Keratinocyte (primary cell): ENCODE measurements around the gene LZTS2. TPM values are rescaled to one million over a fixed set of nuclear protein-coding genes. Genes with fewer than 3 reads are reported as not detected.

ENCODE experiments used
- DNase-seq: peaks from one replicate; pipeline ENCODE4 v3.0.0-alpha.2; 2011; ENCODE audit warnings: low read depth, missing footprints, low spot score
- FAIRE-seq: peaks from 2 replicates; lab custom pipeline; 2011; peaks lifted over from hg19 to GRCh38; lab: Jason Lieb, UNC
- H2AFZ ChIP-seq: 2 replicates; pipeline ENCODE4 v1.6.0; 2012; ENCODE audit warnings: low read length, control low read depth, inconsistent platforms; ENCODE audit not compliant: control insufficient read depth
- H3K27ac ChIP-seq: 2 replicates; pipeline ENCODE4 v1.5.1; 2011; ENCODE audit warnings: low read length; ENCODE audit not compliant: control insufficient read depth, insufficient read depth
- H3K27me3 ChIP-seq: 3 replicates; pipeline ENCODE4 v1.6.0; 2011; ENCODE audit warnings: low read length; ENCODE audit not compliant: control insufficient read depth, insufficient read depth; ENCODE audit errors: extremely low read depth
- H3K36me3 ChIP-seq, 2 experiments: 2 replicates in 1 of 2; 3 replicates in 1 of 2; pipeline ENCODE4 v1.5.1; 2011; ENCODE audit warnings: low read length in 2 of 2, mild to moderate bottlenecking in 1 of 2; ENCODE audit not compliant: control insufficient read depth in 2 of 2, insufficient read depth in 2 of 2; ENCODE audit errors: extremely low read depth in 1 of 2
- H3K4me1 ChIP-seq: 3 replicates; pipeline ENCODE4 v1.5.1; 2011; ENCODE audit warnings: low read length; ENCODE audit not compliant: control insufficient read depth, insufficient read depth; ENCODE audit errors: extremely low read depth
- H3K4me2 ChIP-seq: 3 replicates; pipeline ENCODE4 v1.6.0; 2011; ENCODE audit warnings: low read depth, low read length; ENCODE audit not compliant: control insufficient read depth, insufficient read depth; ENCODE audit errors: extremely low read depth
- H3K4me3 ChIP-seq, 3 experiments: fragments of 200-600 bp in 1 of 3; sonication (generic) in 1 of 3; 2 replicates in 2 of 3; 3 replicates in 1 of 3; pipeline ENCODE4 v1.5.1; 2011 to 2016; ENCODE audit warnings: low read length in 3 of 3, mild to moderate bottlenecking in 3 of 3, control low read depth in 2 of 3, inconsistent platforms in 1 of 3, low read depth in 1 of 3, mixed read lengths in 1 of 3, mixed run types in 1 of 3, moderate library complexity in 1 of 3; ENCODE audit not compliant: control insufficient read depth in 2 of 3, insufficient read depth in 2 of 3; ENCODE audit errors: extremely low read depth in 1 of 3
- H3K79me2 ChIP-seq: 2 replicates; pipeline ENCODE4 v1.6.0; 2012; ENCODE audit warnings: low read length; ENCODE audit not compliant: control insufficient read depth, insufficient read depth
- H3K9ac ChIP-seq: 3 replicates; pipeline ENCODE4 v1.6.0; 2011; ENCODE audit warnings: low read length; ENCODE audit not compliant: control insufficient read depth, insufficient read depth; ENCODE audit errors: extremely low read depth
- H3K9me1 ChIP-seq: 3 replicates; pipeline ENCODE4 v1.6.0; 2011; ENCODE audit warnings: low read length; ENCODE audit not compliant: control insufficient read depth, insufficient read depth; ENCODE audit errors: extremely low read depth
- H3K9me3 ChIP-seq: 2 replicates; pipeline ENCODE4 v1.5.1; 2012; ENCODE audit warnings: low read depth, low read length; ENCODE audit not compliant: control insufficient read depth
- H4K20me1 ChIP-seq: 3 replicates; pipeline ENCODE4 v1.6.0; 2011; ENCODE audit warnings: low read length; ENCODE audit not compliant: control insufficient read depth, insufficient read depth; ENCODE audit errors: extremely low read depth
- CTCF ChIP-seq, 3 experiments: IDR thresholded peaks in 1 of 3; conservative IDR thresholded peaks in 1 of 3; optimal IDR thresholded peaks in 1 of 3; 2 replicates in 2 of 3; 3 replicates in 1 of 3; pipeline versions ENCODE3 to v1.5.1; 2011; ENCODE audit warnings: low read length in 3 of 3, mild to moderate bottlenecking in 3 of 3, moderate library complexity in 2 of 3, control low read depth in 1 of 3, inconsistent platforms in 1 of 3; ENCODE audit not compliant: insufficient read depth in 2 of 3; ENCODE audit errors: extremely low read depth in 1 of 3
- EZH2 ChIP-seq: IDR thresholded peaks from one replicate; pipeline ENCODE4 v1.6.1; 2012; ENCODE audit warnings: inconsistent platforms, mild to moderate bottlenecking, low read length, moderate library complexity
- dilution Hi-C: fragments of 300-500 bp; cut with MboI; formaldehyde crosslinking; loops from one replicate; pipeline ENCODE4 v1.7.0; 2020; ENCODE audit warnings: low sequenced_read_pairs; ENCODE audit not compliant: extremely low pct_ligation_motif_present
- polyA plus RNA-seq, 5 experiments: library from polyadenylated mRNA; depleted of rRNA in 3 of 5; stranded (reverse) in 3 of 5; stranded (forward) in 1 of 5; unstranded in 1 of 5; fragments of >200 nt; gene quantifications; 1 replicate in 1 of 5; 2 replicates in 3 of 5; 3 replicates in 1 of 5; pipeline versions ENCODE4 v1.2.1 to v1.2.3, GENCODE V29; 2011 to 2012; ENCODE audit warnings: missing spikeins in 2 of 5, low read depth in 1 of 5, low replicate concordance in 1 of 5

Gene LZTS2
- polyA plus RNA-seq, 1 donor (not counting 4 experiments of a cell fraction or from before 2014, with no cell fraction given): 18.6 TPM

- Histone ChIP-seq H3K9me3 (no peaks in the 10 kb centered on the region), H3K27me3 (peaks cover 33% of the 10 kb centered on the region), H4K20me1 (no peaks in the 10 kb centered on the region), H2AFZ (no peak overlapping the region), H3K27ac (no peak overlapping the region), H3K9ac (no peak overlapping the region), H3K79me2 (no peaks in the 10 kb centered on the region), H3K4me3 (no peak overlapping the region), H3K9me1 (no peaks in the 10 kb centered on the region), H3K36me3 (no peaks in the 10 kb centered on the region), H3K4me1 (peaks cover 22% of the 10 kb centered on the region), H3K4me2 (no peak overlapping the region)
- peak; percentile 80 for FAIRE-seq
- dilution Hi-C loops: no loop called here
- DNase-seq: no peak
- no peak for TF ChIP-seq CTCF (optimal IDR thresholded peaks at IDR 0.05 in 1 of 3, IDR thresholded peaks at IDR 0.05 in 1 of 3, conservative IDR thresholded peaks at IDR 0.05 in 1 of 3; ENCODE audit: extremely low read depth in 1 of 3, insufficient read depth in 2 of 3, low read length in 3 of 3)
- TF ChIP-seq EZH2: no peak
Measured at GRCh38 chr10:101052285-101052684, 52.7 kb downstream of the LZTS2 start.

GRCh38 chr10:101053516-101053915 lies 53.9 kb downstream of the LZTS2 start:
- FAIRE-seq (no peak), DNase-seq (no peak)
- dilution Hi-C loops: no loop called here
- no peak for TF ChIP-seq CTCF (optimal IDR thresholded peaks at IDR 0.05 in 1 of 3, IDR thresholded peaks at IDR 0.05 in 1 of 3, conservative IDR thresholded peaks at IDR 0.05 in 1 of 3; ENCODE audit: extremely low read depth in 1 of 3, insufficient read depth in 2 of 3, low read length in 3 of 3)
- TF ChIP-seq EZH2: no peak
- H3K9ac ChIP-seq: no peak overlapping the region
- H3K79me2 ChIP-seq: no peaks in the 10 kb centered on the region
- no peaks in the 10 kb centered on the region for H3K9me1 ChIP-seq
- H3K4me1 ChIP-seq: peaks cover 16% of the 10 kb centered on the region
- no peak overlapping the region for H3K4me3 ChIP-seq
- no peak overlapping the region for H3K27ac ChIP-seq
- H4K20me1 ChIP-seq: no peaks in the 10 kb centered on the region
- H3K36me3 ChIP-seq: no peaks in the 10 kb centered on the region
- peaks cover 20% of the 10 kb centered on the region for H3K27me3 ChIP-seq
- H3K9me3 ChIP-seq: no peaks in the 10 kb centered on the region
- no peak overlapping the region for H3K4me2 ChIP-seq
- no peak overlapping the region for H2AFZ ChIP-seq
